H9 (cell line): Measurements from ENCODE around the gene FAM149B1. TPM values are rescaled to one million over a fixed set of nuclear protein-coding genes. Genes with fewer than 3 reads are reported as not detected.

ENCODE experiments used
- DNase-seq: peaks from one replicate; pipeline ENCODE4 v3.0.0-alpha.2; 2017
- H2AFZ ChIP-seq: one replicate; pipeline ENCODE4 v1.6.1; 2013; ENCODE audit warnings: mild to moderate bottlenecking, low read length, control low read depth, moderate library complexity
- H2AK5ac ChIP-seq: 2 replicates; pipeline ENCODE4 v1.6.1; 2013; ENCODE audit warnings: low read length, control low read depth, mixed read lengths; ENCODE audit not compliant: insufficient read length
- H2BK120ac ChIP-seq: one replicate; pipeline ENCODE4 v1.6.1; 2013; ENCODE audit warnings: low read depth, mild to moderate bottlenecking, low read length, control low read depth, inconsistent platforms; ENCODE audit not compliant: poor library complexity, severe bottlenecking
- H2BK12ac ChIP-seq: 2 replicates; pipeline ENCODE4 v1.6.1; 2013; ENCODE audit warnings: low read length, control low read depth, mixed read lengths, low read depth; ENCODE audit not compliant: insufficient read length
- H2BK15ac ChIP-seq: 2 replicates; pipeline ENCODE4 v1.6.1; 2013; ENCODE audit warnings: low read depth, low read length, control low read depth
- H2BK20ac ChIP-seq: one replicate; pipeline ENCODE4 v1.6.1; 2013; ENCODE audit warnings: low read depth, mild to moderate bottlenecking, low read length, control low read depth, inconsistent platforms; ENCODE audit not compliant: poor library complexity, severe bottlenecking
- H2BK5ac ChIP-seq: 2 replicates; pipeline ENCODE4 v1.6.1; 2013; ENCODE audit warnings: low read length, control low read depth, mixed read lengths; ENCODE audit not compliant: insufficient read length
- H3K14ac ChIP-seq: 2 replicates; pipeline ENCODE4 v1.6.1; 2013; ENCODE audit warnings: low read length, control low read depth; ENCODE audit not compliant: insufficient read depth
- H3K18ac ChIP-seq: 2 replicates; pipeline ENCODE4 v1.6.1; 2013; ENCODE audit warnings: low read depth, mild to moderate bottlenecking, mixed read lengths, low read length, control low read depth; ENCODE audit not compliant: insufficient read length
- H3K23ac ChIP-seq: 2 replicates; pipeline ENCODE4 v1.6.1; 2013; ENCODE audit warnings: low read length, control low read depth, mixed read lengths, low read depth; ENCODE audit not compliant: insufficient read length
- H3K23me2 ChIP-seq: 2 replicates; pipeline ENCODE4 v1.6.1; 2013; ENCODE audit warnings: low read depth, mild to moderate bottlenecking, mixed read lengths, low read length, control low read depth; ENCODE audit not compliant: insufficient read length, poor library complexity, severe bottlenecking
- H3K27ac ChIP-seq: 2 replicates; pipeline ENCODE4 v1.5.1; 2013; ENCODE audit warnings: low read length, control low read depth, mixed read lengths, low read depth; ENCODE audit not compliant: insufficient read length
- H3K27me3 ChIP-seq: 2 replicates; pipeline ENCODE4 v1.6.1; 2013; ENCODE audit warnings: low read length, control low read depth, inconsistent platforms; ENCODE audit not compliant: insufficient read depth
- H3K4ac ChIP-seq: 2 replicates; pipeline ENCODE4 v1.6.1; 2013; ENCODE audit warnings: low read depth, mild to moderate bottlenecking, control low read depth, inconsistent platforms, low read length, moderate library complexity
- H3K4me1 ChIP-seq: 2 replicates; pipeline ENCODE4 v1.6.1; 2013; ENCODE audit warnings: low read length, control low read depth, inconsistent platforms; ENCODE audit not compliant: insufficient read depth
- H3K4me2 ChIP-seq: 2 replicates; pipeline ENCODE4 v1.6.1; 2013; ENCODE audit warnings: low read length, control low read depth, mixed read lengths; ENCODE audit not compliant: insufficient read length, insufficient read depth
- H3K56ac ChIP-seq: 2 replicates; pipeline ENCODE4 v1.6.1; 2013; ENCODE audit warnings: low read depth, mild to moderate bottlenecking, mixed read lengths, low read length, control low read depth; ENCODE audit not compliant: insufficient read length
- H3K79me1 ChIP-seq: 2 replicates; pipeline ENCODE4 v1.6.1; 2013; ENCODE audit warnings: low read depth, mild to moderate bottlenecking, moderate library complexity, low read length, control low read depth, inconsistent platforms; ENCODE audit not compliant: insufficient read depth, poor library complexity, severe bottlenecking
- H3K79me2 ChIP-seq: 2 replicates; pipeline ENCODE4 v1.6.1; 2013; ENCODE audit warnings: low read length, control low read depth, inconsistent platforms; ENCODE audit not compliant: insufficient read depth
- H3K9ac ChIP-seq: 2 replicates; pipeline ENCODE4 v1.6.1; 2013; ENCODE audit warnings: low read length, control low read depth, mixed read lengths; ENCODE audit not compliant: insufficient read length; ENCODE audit errors: extremely low read depth
- H3K9me3 ChIP-seq: one replicate; pipeline ENCODE4 v1.6.1; 2013; ENCODE audit warnings: low read depth, low read length, inconsistent platforms; ENCODE audit not compliant: control insufficient read depth
- H3T11ph ChIP-seq: one replicate; pipeline ENCODE4 v1.6.1; 2013; ENCODE audit warnings: mild to moderate bottlenecking, low read length, control low read depth, inconsistent platforms
- H4K20me1 ChIP-seq: one replicate; pipeline ENCODE4 v1.6.1; 2013; ENCODE audit not compliant: control insufficient read depth, insufficient read length, insufficient read depth
- H4K5ac ChIP-seq: 2 replicates; pipeline ENCODE4 v1.6.1; 2013; ENCODE audit warnings: low read depth, mild to moderate bottlenecking, mixed read lengths, low read length, control low read depth; ENCODE audit not compliant: insufficient read length
- H4K8ac ChIP-seq: replicated peaks from 2 replicates; pipeline ENCODE4 v1.6.1; 2013; ENCODE audit warnings: low read length, control low read depth, mixed read lengths, low read depth; ENCODE audit not compliant: insufficient read length
- H4K91ac ChIP-seq: 2 replicates; pipeline ENCODE4 v1.6.1; 2013; ENCODE audit warnings: low read depth, mild to moderate bottlenecking, moderate library complexity, mixed read lengths, low read length, control low read depth; ENCODE audit not compliant: insufficient read length
- H3K27ac Mint-ChIP-seq, 3 experiments: 2 replicates in 2 of 3; 3 replicates in 1 of 3; pipeline ENCODE4 v1.8.0; 2020 to 2021; ENCODE audit warnings: mixed read lengths in 3 of 3, mild to moderate bottlenecking in 1 of 3, moderate library complexity in 1 of 3
- H3K27me3 Mint-ChIP-seq: 2 replicates; pipeline ENCODE4 v1.8.0; 2021; ENCODE audit warnings: low read depth, mild to moderate bottlenecking, moderate library complexity, mixed read lengths
- H3K36me3 Mint-ChIP-seq, 3 experiments: 2 replicates in 2 of 3; 3 replicates in 1 of 3; pipeline ENCODE4 v1.8.0; 2020 to 2021; ENCODE audit warnings: low read depth in 3 of 3, mixed read lengths in 3 of 3; ENCODE audit not compliant: insufficient read depth in 1 of 3
- H3K4me1 Mint-ChIP-seq, 2 experiments: 2 replicates each; pipeline ENCODE4 v1.8.0; 2020; ENCODE audit warnings: mixed read lengths in 2 of 2
- H3K4me3 Mint-ChIP-seq, 2 experiments: 2 replicates in 1 of 2; 3 replicates in 1 of 2; pipeline ENCODE4 v1.8.0; 2020 to 2021; ENCODE audit warnings: mild to moderate bottlenecking in 2 of 2, mixed read lengths in 2 of 2, moderate library complexity in 1 of 2
- H3K9me3 Mint-ChIP-seq, 2 experiments: 2 replicates in 1 of 2; 3 replicates in 1 of 2; pipeline ENCODE4 v1.8.0; 2020; ENCODE audit warnings: mild to moderate bottlenecking in 2 of 2, mixed read lengths in 2 of 2, moderate library complexity in 1 of 2
- CTCF ChIP-seq: fragments of 200-600 bp; sonication (generic); conservative IDR thresholded peaks from 3 replicates; pipeline ENCODE4 v1.8.0; 2021; ENCODE audit warnings: antibody characterized with exemption, mild to moderate bottlenecking
- WGBS: extraction: QIAGEN DNeasy Blood & Tissue Kit; methylation state at CpG from one replicate; pipeline ENCODE4 v1.1.7; 2013; ENCODE audit warnings: missing lambda C conversion rate, low lambda C conversion rate, mixed read lengths; ENCODE audit not compliant: insufficient read length; ENCODE audit errors: extremely low coverage; 5-methylcytosine and 5-hydroxymethylcytosine counted together
- total RNA-seq: library from RNA; stranded (reverse); gene quantifications from 2 replicates; pipeline ENCODE4 v1.2.1, GENCODE V29; 2021

FAM149B1 gene
- total RNA-seq, 1 experiment from 2014 or later, result 17.9 TPM

GRCh38 chr10:73139251-73139650 is 28.7 kb upstream of the FAM149B1 start:
- H4K8ac ChIP-seq, result no peak overlapping the region
- no peak overlapping the region for H2BK5ac ChIP-seq
- H2BK20ac ChIP-seq, result no peak overlapping the region
- no peaks in the 10 kb centered on the region for H3K9me3 ChIP-seq
- no peak overlapping the region for H3K14ac ChIP-seq
- H3K79me1 ChIP-seq, result no peaks in the 10 kb centered on the region
- no peak overlapping the region for H3K4me3 Mint-ChIP-seq
- no peaks in the 10 kb centered on the region for H4K20me1 ChIP-seq
- no peak overlapping the region for H3K56ac ChIP-seq
- H2AFZ ChIP-seq, result no peak overlapping the region
- no peaks in the 10 kb centered on the region for H3K4me1 ChIP-seq
- no peak overlapping the region for H3K4me2 ChIP-seq
- no peak overlapping the region for H4K5ac ChIP-seq
- no peaks in the 10 kb centered on the region for H3K27me3 Mint-ChIP-seq
- no peak overlapping the region for H3K27ac ChIP-seq
- H2AK5ac ChIP-seq, result no peak overlapping the region
- H3K4ac ChIP-seq, result no peak overlapping the region
- WGBS, result no CpG with 5 or more reads among the region's 2 CpGs
- no peak overlapping the region for H3T11ph ChIP-seq
- H3K27me3 ChIP-seq, result no peaks in the 10 kb centered on the region
- peaks cover 31 to 66% (median 61%) of the 10 kb centered on the region in 3 experiments; a peak in 6 of 7 replicates for H3K36me3 Mint-ChIP-seq
- DNase-seq, result no peak
- no peaks in the 10 kb centered on the region for H3K23me2 ChIP-seq
- no peak overlapping the region for H3K27ac Mint-ChIP-seq
- no peak for TF ChIP-seq CTCF
- no peaks in the 10 kb centered on the region for H3K9me3 Mint-ChIP-seq
- H2BK15ac ChIP-seq, result no peak overlapping the region
- H3K18ac ChIP-seq, result no peak overlapping the region
- no peak overlapping the region for H3K9ac ChIP-seq
- H4K91ac ChIP-seq, result no peak overlapping the region
- no peak overlapping the region for H2BK12ac ChIP-seq
- H3K23ac ChIP-seq, result no peak overlapping the region
- no peaks in the 10 kb centered on the region for H3K79me2 ChIP-seq
- H2BK120ac ChIP-seq, result no peak overlapping the region
- H3K4me1 Mint-ChIP-seq, result no peaks in the 10 kb centered on the region
